Rectal smooth muscle tissue (tissue), 1 donor: ENCODE data around the gene WIPF1.

ENCODE experiments used
- H3K27ac ChIP-seq: one replicate; pipeline ENCODE4 v1.7.0; 2013; ENCODE audit warnings: low read depth, low read length, inconsistent platforms
- H3K27me3 ChIP-seq: one replicate; pipeline ENCODE4 v1.7.0; 2013; ENCODE audit warnings: low read length; ENCODE audit not compliant: control insufficient read depth, insufficient read depth
- H3K36me3 ChIP-seq: one replicate; pipeline ENCODE4 v1.7.0; 2013; ENCODE audit warnings: low read length; ENCODE audit not compliant: control insufficient read depth, insufficient read depth
- H3K4me1 ChIP-seq: one replicate; pipeline ENCODE4 v1.7.0; 2013; ENCODE audit warnings: low read length; ENCODE audit not compliant: control insufficient read depth, insufficient read depth
- H3K4me3 ChIP-seq: one replicate; pipeline ENCODE4 v1.7.0; 2013; ENCODE audit warnings: low read length
- H3K9ac ChIP-seq: one replicate; pipeline ENCODE4 v1.7.0; 2013; ENCODE audit warnings: low read length

WIPF1 gene

DNA sequence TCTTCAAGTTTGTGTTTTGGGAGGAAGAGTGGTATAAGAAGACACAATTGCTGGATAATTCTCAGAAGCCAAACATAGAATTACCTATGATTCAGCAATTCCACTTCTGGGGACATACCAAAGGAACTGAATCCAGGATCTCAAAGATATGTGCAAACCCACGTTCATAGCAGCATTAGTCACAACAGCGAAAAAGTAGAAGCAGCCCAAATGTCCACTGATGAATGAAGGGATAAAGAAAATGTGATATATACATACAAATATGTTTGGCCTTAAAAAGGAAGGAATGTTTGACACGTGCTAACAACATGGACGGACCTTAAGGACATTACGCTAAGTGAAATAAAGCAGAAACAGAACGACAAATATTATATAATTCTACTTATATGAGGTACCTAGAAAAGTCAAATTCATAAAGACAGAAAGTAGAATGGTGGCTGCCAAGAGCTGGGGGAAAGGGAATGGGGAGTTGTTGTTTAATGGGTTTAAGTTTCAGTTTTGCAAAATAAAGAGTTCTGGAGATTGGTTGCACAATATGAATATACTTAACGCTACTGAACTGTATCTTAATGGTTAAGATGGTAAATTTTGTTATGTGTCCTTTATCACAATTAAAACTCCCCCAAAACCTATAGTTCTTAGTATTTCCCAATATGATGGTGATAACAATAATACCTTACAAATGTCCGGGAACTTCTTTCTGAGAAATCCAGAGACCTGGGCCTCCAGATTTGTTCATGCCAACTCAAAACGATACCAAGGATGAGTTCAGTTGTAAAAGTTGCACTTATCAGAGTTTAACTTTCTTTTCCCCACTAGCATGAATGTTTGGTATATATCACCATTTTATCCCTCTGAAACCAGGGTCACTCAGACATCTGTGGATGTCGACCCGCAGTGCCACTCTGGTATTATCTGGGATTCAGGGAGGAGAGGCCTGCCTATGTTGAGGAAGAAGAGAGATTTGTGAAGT is 33.7 kb upstream of the WIPF1 start:
- H3K27me3 ChIP-seq = no peaks in the 10 kb centered on the region
- H3K4me3 ChIP-seq = no peak overlapping the region
- peaks cover 24% of the 10 kb centered on the region for H3K4me1 ChIP-seq
- no peak overlapping the region for H3K9ac ChIP-seq
- H3K27ac ChIP-seq = peak overlapping the region; percentile 6
- H3K36me3 ChIP-seq = no peaks in the 10 kb centered on the region

DNA sequence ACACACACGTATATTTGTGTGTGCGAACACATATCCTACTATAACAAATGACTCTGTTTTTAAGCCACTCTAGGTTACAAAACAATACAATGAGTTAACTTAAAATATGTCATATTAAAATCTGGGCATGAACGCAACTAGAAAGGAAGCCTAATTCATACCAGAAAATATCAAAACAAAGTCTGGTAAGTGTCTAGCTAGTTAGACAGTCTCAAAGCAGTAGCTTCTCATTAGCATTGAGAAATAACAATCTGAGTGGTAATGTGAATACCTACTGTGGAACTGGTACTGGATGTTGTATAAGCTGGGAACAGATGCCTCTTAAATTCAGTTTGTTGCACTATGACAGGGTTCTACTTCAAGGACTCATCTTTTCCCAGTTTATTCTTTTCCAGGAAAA is 32.5 kb upstream of the WIPF1 start:
- H3K36me3 ChIP-seq = no peaks in the 10 kb centered on the region
- no peaks in the 10 kb centered on the region for H3K27me3 ChIP-seq
- no peak overlapping the region for H3K9ac ChIP-seq
- H3K27ac ChIP-seq = peak overlapping the region; percentile 6
- peaks cover 24% of the 10 kb centered on the region for H3K4me1 ChIP-seq
- no peak overlapping the region for H3K4me3 ChIP-seq

DNA sequence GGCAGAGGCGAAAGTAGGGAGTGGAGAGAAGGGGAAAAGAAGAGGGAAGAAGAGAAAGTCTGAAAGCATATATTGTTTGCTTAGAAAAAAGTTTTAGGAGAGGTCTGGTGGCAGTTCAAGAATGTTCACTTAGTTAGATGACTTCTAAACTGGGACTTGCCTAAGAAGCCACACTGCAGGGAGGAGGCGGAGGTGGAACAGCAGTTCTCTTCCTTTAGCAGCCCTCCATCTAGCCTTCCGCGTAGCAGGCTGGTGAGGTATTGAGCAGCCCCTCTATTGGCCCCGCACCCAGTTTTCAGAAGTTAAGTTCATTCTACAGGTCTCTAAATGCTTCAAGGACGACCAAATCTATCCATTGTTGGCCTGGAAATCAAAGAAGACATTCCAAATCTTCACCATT is 31.9 kb upstream of the WIPF1 start:
- Histone ChIP-seq H3K27ac (peak overlapping the region; percentile 6), H3K27me3 (no peaks in the 10 kb centered on the region), H3K4me3 (no peak overlapping the region), H3K36me3 (no peaks in the 10 kb centered on the region), H3K9ac (no peak overlapping the region), H3K4me1 (peaks cover 23% of the 10 kb centered on the region)

DNA sequence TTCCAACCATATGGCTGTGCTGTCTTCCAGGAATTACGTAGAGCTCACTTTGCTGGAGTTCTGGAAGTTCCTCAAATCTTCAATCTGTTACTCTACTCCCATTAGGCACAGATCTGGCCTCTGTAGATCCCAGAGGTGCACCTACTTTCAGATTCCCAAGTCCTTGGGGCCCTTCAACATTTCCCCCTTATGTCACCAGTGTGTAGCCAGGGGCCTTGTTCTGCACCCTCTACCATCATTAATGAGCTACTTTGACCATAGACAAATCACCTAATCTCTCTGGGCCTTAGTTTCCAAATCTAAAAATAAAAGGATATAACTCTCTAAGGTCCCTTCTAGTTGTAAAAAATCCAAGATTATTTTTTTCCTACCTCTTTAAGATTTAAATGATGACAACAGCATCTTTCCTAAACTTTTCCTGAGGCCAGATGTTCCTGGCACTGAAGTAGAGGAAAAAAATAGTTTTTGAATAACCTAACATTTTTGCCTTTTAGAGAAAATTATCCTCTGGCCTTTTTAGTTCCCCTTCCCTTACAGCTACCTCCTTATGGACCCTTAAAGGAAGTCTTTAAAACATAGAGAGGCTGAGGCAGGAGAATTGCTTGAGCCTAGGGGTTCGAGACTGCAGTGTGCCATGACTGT is 31.0 kb upstream of the WIPF1 start:
- H3K27ac ChIP-seq = no peak overlapping the region
- H3K4me3 ChIP-seq = no peak overlapping the region
- no peaks in the 10 kb centered on the region for H3K27me3 ChIP-seq
- peaks cover 14% of the 10 kb centered on the region for H3K4me1 ChIP-seq
- H3K36me3 ChIP-seq = no peaks in the 10 kb centered on the region
- no peak overlapping the region for H3K9ac ChIP-seq

DNA sequence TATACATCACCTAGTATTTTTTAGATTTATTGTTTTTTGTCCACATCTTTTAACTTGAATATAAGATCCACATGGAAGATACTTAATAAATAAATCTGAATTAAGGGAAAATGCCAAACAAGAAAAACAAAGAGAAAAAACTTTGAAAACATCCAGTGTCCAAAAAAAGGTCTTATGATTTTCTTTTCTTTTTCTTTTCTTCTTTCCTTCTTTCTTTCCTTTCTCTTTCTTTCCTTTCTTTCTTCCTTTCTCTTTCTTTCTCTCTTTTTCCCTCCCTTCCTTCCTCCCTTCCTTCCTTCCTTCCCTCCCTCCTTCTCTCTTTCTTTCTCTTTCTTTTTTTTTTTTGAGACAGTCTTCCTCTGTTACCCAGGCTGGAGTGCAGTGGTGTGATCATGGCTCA is 29.6 kb upstream of the WIPF1 start:
- Histone ChIP-seq H3K36me3 (no peaks in the 10 kb centered on the region), H3K4me1 (peaks cover 8% of the 10 kb centered on the region), H3K27ac (no peak overlapping the region), H3K27me3 (no peaks in the 10 kb centered on the region), H3K9ac (no peak overlapping the region), H3K4me3 (no peak overlapping the region)

DNA sequence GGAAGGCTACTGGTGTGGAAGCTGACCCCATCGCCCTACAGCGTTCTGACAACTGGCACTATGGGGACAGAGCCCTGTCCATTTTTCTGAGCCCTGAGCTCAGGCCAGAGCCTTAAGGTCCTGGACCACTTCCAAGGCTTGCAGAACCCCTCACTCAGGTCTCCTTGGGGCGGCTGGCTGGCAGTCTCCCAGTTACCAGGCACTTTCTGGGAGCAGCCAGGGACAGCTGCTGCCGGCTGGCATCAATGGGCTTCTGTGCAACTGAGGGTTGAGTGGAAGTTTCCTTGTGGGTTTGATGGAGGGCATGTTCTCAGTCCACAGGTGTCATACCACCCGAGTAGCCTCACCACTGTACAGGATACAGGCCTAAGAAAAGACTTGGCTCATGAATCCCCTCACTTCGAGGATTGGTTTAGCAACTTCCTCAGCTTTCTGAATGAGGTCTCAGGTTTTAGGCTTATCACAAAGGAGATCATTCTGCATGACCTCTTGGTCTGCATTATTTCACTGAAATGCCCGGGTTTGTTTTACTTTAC is 27.4 kb upstream of the WIPF1 start:
- Histone ChIP-seq H3K36me3 (no peaks in the 10 kb centered on the region), H3K4me1 (no peaks in the 10 kb centered on the region), H3K4me3 (no peak overlapping the region), H3K27me3 (no peaks in the 10 kb centered on the region), H3K27ac (no peak overlapping the region), H3K9ac (no peak overlapping the region)

DNA sequence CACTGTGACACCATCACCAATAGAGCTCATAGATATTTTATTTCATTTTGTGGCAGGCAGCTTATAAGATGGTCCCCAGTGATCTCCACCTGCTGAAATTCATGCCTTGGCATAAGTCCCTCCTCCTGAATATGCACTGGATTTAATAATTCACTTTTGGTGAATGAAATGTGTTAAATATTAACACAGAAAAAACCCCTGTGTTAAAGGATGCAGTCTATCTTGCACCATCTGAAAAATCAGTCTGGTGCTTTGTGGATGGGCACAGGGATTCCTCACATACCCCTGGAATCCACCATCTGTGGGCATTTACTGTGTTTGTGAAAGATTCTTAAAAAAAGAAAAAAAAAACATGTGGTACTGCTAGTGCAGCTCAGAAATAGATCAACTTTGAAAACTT is 26.1 kb upstream of the WIPF1 start:
- Histone ChIP-seq H3K4me3 (no peak overlapping the region), H3K36me3 (no peaks in the 10 kb centered on the region), H3K9ac (no peak overlapping the region), H3K27ac (no peak overlapping the region), H3K27me3 (no peaks in the 10 kb centered on the region), H3K4me1 (no peaks in the 10 kb centered on the region)

DNA sequence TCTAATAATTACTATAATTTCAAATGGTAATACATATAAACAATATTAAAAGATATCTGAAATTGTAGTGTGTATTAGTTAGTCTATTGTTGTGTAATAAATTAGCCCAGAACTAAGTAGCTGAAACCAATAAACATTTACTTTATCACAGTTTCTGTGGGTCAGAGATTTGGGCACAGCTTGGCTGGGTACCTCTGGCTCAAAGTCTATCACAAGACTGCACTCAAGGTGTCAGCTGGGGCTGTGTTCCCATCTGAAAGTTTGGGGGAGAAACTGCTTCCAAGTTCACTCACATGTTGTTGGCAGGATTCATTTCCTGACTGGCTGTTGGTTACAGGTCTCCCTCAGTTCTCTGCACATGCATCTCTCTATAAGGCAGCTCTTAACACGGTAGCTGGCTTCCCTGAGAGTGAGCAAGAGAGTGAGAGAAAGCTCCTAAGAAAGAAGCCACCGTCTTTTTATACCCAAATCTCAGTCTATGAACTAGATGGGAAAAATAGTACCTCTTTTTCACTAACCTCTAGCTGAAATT is 25.6 kb upstream of the WIPF1 start:
- H3K4me3 ChIP-seq = no peak overlapping the region
- H3K4me1 ChIP-seq = no peaks in the 10 kb centered on the region
- no peak overlapping the region for H3K27ac ChIP-seq
- H3K27me3 ChIP-seq = no peaks in the 10 kb centered on the region
- no peak overlapping the region for H3K9ac ChIP-seq
- no peaks in the 10 kb centered on the region for H3K36me3 ChIP-seq

DNA sequence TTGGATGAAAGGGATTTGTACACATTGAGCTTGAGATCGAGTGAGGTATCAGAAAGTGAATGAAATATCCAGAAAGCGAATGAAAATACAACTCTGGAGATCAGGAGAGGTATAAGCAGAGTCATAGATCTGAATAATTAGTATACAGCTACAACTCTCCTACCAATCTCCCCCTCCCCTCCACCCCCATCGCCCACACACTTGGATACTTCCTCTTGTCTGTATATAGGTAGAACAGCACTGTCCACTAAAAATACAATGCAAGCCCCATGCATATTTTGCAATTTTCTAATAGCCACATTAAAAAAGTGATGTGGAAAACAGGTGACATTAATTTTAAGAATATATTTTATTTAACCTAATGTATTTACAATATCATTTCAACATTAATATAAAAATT is 23.7 kb upstream of the WIPF1 start:
- H3K9ac ChIP-seq = no peak overlapping the region
- no peak overlapping the region for H3K4me3 ChIP-seq
- H3K36me3 ChIP-seq = no peaks in the 10 kb centered on the region
- H3K4me1 ChIP-seq = no peaks in the 10 kb centered on the region
- no peaks in the 10 kb centered on the region for H3K27me3 ChIP-seq
- no peak overlapping the region for H3K27ac ChIP-seq

DNA sequence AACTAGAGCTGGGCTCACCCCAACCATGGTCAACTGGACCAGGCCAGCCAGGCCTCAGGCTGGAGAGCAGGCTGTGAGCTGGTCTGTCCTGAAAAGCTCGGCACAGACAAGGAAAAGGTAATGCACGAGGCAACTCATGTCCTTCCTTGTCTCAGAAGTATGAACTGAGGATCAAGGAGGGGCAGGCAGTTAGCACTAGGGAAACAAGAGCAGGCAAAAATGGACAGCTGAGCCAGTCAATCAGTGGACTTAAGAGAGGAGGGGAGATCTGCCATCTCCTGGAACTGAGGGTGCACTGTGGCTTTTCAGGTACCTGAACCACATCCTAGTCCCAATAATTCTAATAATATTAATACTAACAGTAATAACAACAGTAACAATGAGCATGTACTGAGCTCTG is 20.6 kb upstream of the WIPF1 start:
- Histone ChIP-seq H3K4me1 (no peaks in the 10 kb centered on the region), H3K27ac (no peak overlapping the region)

DNA sequence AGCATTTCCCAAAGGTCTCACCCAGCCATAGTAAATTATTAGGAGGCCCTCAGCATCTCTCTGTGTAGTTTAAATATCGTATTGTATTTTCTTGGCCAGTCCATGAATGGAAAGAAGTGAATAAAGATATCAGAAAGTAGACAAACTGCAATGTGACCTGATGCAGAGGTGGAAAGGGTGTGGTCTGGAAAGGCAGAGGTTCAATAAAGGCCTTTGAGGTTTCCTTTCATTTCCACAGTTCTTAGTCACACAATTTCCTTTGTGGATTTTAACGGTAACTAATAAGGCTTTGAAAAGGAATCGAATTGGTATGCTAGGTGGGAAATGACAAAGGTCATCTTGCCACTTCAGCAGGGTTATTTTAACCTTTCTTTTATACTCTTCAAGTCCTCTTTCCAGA is 20.1 kb upstream of the WIPF1 start:
- Histone ChIP-seq H3K4me3 (no peak overlapping the region), H3K27me3 (no peaks in the 10 kb centered on the region), H3K4me1 (no peaks in the 10 kb centered on the region), H3K27ac (no peak overlapping the region), H3K36me3 (no peaks in the 10 kb centered on the region), H3K9ac (no peak overlapping the region)

More for the DNA sequence above, 20.6 kb upstream of the WIPF1 start:
- Histone ChIP-seq H3K36me3 (no peaks in the 10 kb centered on the region), H3K27me3 (no peaks in the 10 kb centered on the region), H3K9ac (no peak overlapping the region), H3K4me3 (no peak overlapping the region)

DNA sequence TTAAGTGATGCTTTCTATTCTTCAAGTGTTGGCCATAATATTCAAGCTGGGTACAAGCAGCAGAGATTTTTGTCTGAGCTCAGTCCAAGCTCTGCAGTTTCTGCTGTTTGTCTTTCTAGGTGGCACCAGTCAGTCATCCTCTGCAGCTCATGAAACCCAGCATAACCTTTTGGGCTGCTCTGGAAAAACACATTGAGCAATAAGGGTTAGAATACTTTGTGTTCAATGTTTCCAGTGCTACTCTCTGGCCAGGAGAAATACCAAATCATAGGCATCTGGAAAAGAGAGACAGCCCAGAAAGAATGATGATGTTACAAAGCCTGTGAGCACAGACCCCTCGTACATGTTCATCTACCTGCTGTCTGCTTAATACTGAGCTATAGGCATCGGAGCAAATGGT is 19.5 kb upstream of the WIPF1 start:
- H3K27me3 ChIP-seq = no peaks in the 10 kb centered on the region
- H3K9ac ChIP-seq = no peak overlapping the region
- no peaks in the 10 kb centered on the region for H3K4me1 ChIP-seq
- no peak overlapping the region for H3K4me3 ChIP-seq
- no peak overlapping the region for H3K27ac ChIP-seq
- H3K36me3 ChIP-seq = no peaks in the 10 kb centered on the region
